Spleen (tissue), 11 donors: ENCODE results near the gene ATG4D. TPM values are rescaled to one million over a fixed set of nuclear protein-coding genes. Genes with fewer than 3 reads are reported as not detected.

ENCODE experiments used
- DNase-seq: peaks from one replicate; pipeline ENCODE4 v3.0.0-alpha.2; 2020
- H3K27ac ChIP-seq, 8 donors: fragments of 200-600 bp; sonication (generic) in 7 of 8; 1 replicate in 4 of 8; 2 replicates in 4 of 8; pipeline versions ENCODE4 v1.5.0 to v1.8.0; 2016 to 2021; ENCODE audit warnings: inconsistent platforms in 4 of 8, mild to moderate bottlenecking in 4 of 8, moderate library complexity in 1 of 8
- H3K27me3 ChIP-seq, 7 donors: fragments of 200-600 bp; sonication (generic) in 6 of 7; replicated peaks in 1 of 7; 1 replicate in 4 of 7; 2 replicates in 3 of 7; pipeline versions ENCODE4 v1.5.0 to v1.8.0; 2016 to 2021; ENCODE audit warnings: inconsistent platforms in 3 of 7, mild to moderate bottlenecking in 1 of 7
- H3K36me3 ChIP-seq, 6 donors: fragments of 200-600 bp; sonication (generic) in 5 of 6; 1 replicate in 4 of 6; 2 replicates in 2 of 6; pipeline versions ENCODE4 v1.5.0 to v1.8.0; 2016 to 2021; ENCODE audit warnings: inconsistent platforms in 2 of 6
- H3K4me1 ChIP-seq, 6 donors: fragments of 200-600 bp; sonication (generic) in 5 of 6; 1 replicate in 3 of 6; 2 replicates in 3 of 6; pipeline versions ENCODE4 v1.5.0 to v1.8.0; 2016 to 2021; ENCODE audit warnings: inconsistent platforms in 3 of 6
- H3K4me3 ChIP-seq, 8 donors: fragments of 200-600 bp; sonication (generic) in 7 of 8; 1 replicate in 4 of 8; 2 replicates in 4 of 8; pipeline versions ENCODE4 v1.5.0 to v1.8.0; 2016 to 2021; ENCODE audit warnings: inconsistent platforms in 4 of 8, mild to moderate bottlenecking in 4 of 8, moderate library complexity in 2 of 8
- H3K9me3 ChIP-seq, 8 donors: fragments of 200-600 bp; sonication (generic) in 7 of 8; 1 replicate in 4 of 8; 2 replicates in 4 of 8; pipeline versions ENCODE4 v1.5.0 to v1.8.0; 2016 to 2021; ENCODE audit warnings: inconsistent platforms in 4 of 8
- CTCF ChIP-seq, 11 experiments: fragments of 200-600 bp in 7 of 11; fragments of 450-650 bp in 4 of 11; sonication (generic) in 4 of 11; IDR thresholded peaks in 8 of 11; conservative IDR thresholded peaks in 3 of 11; 1 replicate in 7 of 11; 2 replicates in 4 of 11; pipeline versions ENCODE4 v1.4.0 to v1.8.0; 2016 to 2021; ENCODE audit warnings: antibody characterized with exemption in 11 of 11, inconsistent platforms in 4 of 11, mild to moderate bottlenecking in 1 of 11
- POLR2A ChIP-seq, 3 donors: fragments of 450-650 bp; IDR thresholded peaks; one replicate each; pipeline ENCODE4 v1.5.1; 2017; ENCODE audit warnings: antibody characterized with exemption in 3 of 3, mild to moderate bottlenecking in 1 of 3
- POLR2AphosphoS5 ChIP-seq, 3 donors: sonication (generic); formaldehyde crosslinking; IDR thresholded peaks; one replicate each; pipeline ENCODE4 v1.5.1; 2017; ENCODE audit warnings: antibody characterized with exemption in 3 of 3
- WGBS, 5 donors: extraction: QIAGEN DNeasy Blood & Tissue Kit in 3 of 5; methylation state at CpG; one replicate each; pipeline versions ENCODE4 v1.1.5 to v1.1.7; 2013 to 2018; 5-methylcytosine and 5-hydroxymethylcytosine counted together
- intact Hi-C: fragments of 100-400 bp; cut with DNase I; formaldehyde crosslinking; loops from one replicate; pipeline ENCODE4 v1.15.0; 2023; ENCODE audit warnings: low total_unique reads
- polyA plus RNA-seq, 3 donors: library from polyadenylated mRNA; stranded (reverse); fragments of 200-250 nt; gene quantifications; one replicate each; pipeline ENCODE4 v1.2.1, GENCODE V29; 2013
- total RNA-seq, 7 donors: library from RNA; depleted of rRNA in 3 of 7; stranded (reverse); fragments of >200 nt in 3 of 7; fragmentation: NEBNext Ultra II Directional in 4 of 7; extraction: Animal tissue kit (Norgen Biotek cat#: 25700) in 4 of 7; gene quantifications; one replicate each; pipeline versions ENCODE4 v1.1.0 to v1.2.1, GENCODE V29; 2016 to 2021
- donor health status: healthy with polysubstance abuse.
- donor health status: DM: no; HTN: no; CAD: no; lungs with moderate emphysema.
- donor health status: DM: no; HTN: no; CAD: no.
- donor health status: Bipolar disorder and iron deficiency.
- donor health status: healthy.
- donor health status: DM: no; HTN: no; CAD: no.
- donor health status: DM: yes; HTN: yes; CAD: no.

Gene ATG4D
- total and polyA plus RNA-seq, 10 donors: 18.2 to 40.5 (median 32.1) TPM

GRCh38 chr19:10583036-10583776 is 39.5 kb downstream of the ATG4D start:
- no peak for DNase-seq
- Histone ChIP-seq H3K27ac (no peak overlapping the region), H3K36me3 (no peaks in the 10 kb centered on the region), H3K4me3 (no peak overlapping the region), H3K27me3 (peaks cover 0 to 8% (median 0%) of the 10 kb centered on the region in 7 donors), H3K4me1 (peaks cover 0 to 36% (median 13%) of the 10 kb centered on the region in 6 donors), H3K9me3 (no peaks in the 10 kb centered on the region)
- 81 to 91% (median 85%) methylated on average over 9 of the region's 9 CpGs for WGBS, 5 donors
- TF ChIP-seq POLR2A (IDR thresholded peaks at IDR 0.05): no peak
- TF ChIP-seq CTCF (IDR thresholded peaks at IDR 0.05 in 8 of 11, conservative IDR thresholded peaks at IDR 0.05 in 3 of 11): no peak
- TF ChIP-seq POLR2AphosphoS5 (IDR thresholded peaks at IDR 0.05): no peak
- intact Hi-C loops: loop anchor here (5.0 kb wide), 1 partner anchor 114 kb away; no protein-coding TSS in a partner anchor

- WGBS, 5 donors: 90 to 97% (median 95%) methylated on average over 6 of the region's 6 CpGs
- Histone ChIP-seq H3K27ac (no peak overlapping the region), H3K36me3 (no peaks in the 10 kb centered on the region), H3K4me3 (no peak overlapping the region), H3K9me3 (no peaks in the 10 kb centered on the region), H3K4me1 (peaks cover 0 to 34% (median 5%) of the 10 kb centered on the region in 6 donors), H3K27me3 (peaks cover 0 to 16% (median 0%) of the 10 kb centered on the region in 7 donors)
- DNase-seq: no peak
- no peak for TF ChIP-seq CTCF (IDR thresholded peaks at IDR 0.05 in 8 of 11, conservative IDR thresholded peaks at IDR 0.05 in 3 of 11)
- TF ChIP-seq POLR2AphosphoS5 (IDR thresholded peaks at IDR 0.05): no peak
- no peak for TF ChIP-seq POLR2A (IDR thresholded peaks at IDR 0.05)
- intact Hi-C loops: no loop called here
Measured at GRCh38 chr19:10586396-10586795, 42.7 kb downstream of the ATG4D start.

GRCh38 chr19:10587022-10587838 is 43.5 kb downstream of the ATG4D start, which contains the start of gene AP1M2:
AP1M2 (minus strand) TSS chr19:10587312; CDS start chr19:10587231, 81 bp downstream.
- Histone ChIP-seq H3K36me3 (no peaks in the 10 kb centered on the region), H3K4me1 (peaks cover 0 to 35% (median 5%) of the 10 kb centered on the region in 6 donors), H3K9me3 (no peaks in the 10 kb centered on the region), H3K4me3 (no peak within 1 kb of the TSS), H3K27me3 (peaks cover 0 to 16% (median 0%) of the 10 kb centered on the region in 7 donors), H3K27ac (no peak within 1 kb of the TSS)
- no peak for DNase-seq
- no peak for TF ChIP-seq CTCF (IDR thresholded peaks at IDR 0.05 in 8 of 11, conservative IDR thresholded peaks at IDR 0.05 in 3 of 11)
- no peak for TF ChIP-seq POLR2A (IDR thresholded peaks at IDR 0.05)
- TF ChIP-seq POLR2AphosphoS5 (IDR thresholded peaks at IDR 0.05): no peak
- intact Hi-C loops: no loop called here
- WGBS, 5 donors: 31 to 38% (median 34%) methylated on average over 13 to 35 of the region's 35 CpGs

- no peak overlapping the region for H3K4me3 ChIP-seq
- TF ChIP-seq CTCF (IDR thresholded peaks at IDR 0.05 in 8 of 11, conservative IDR thresholded peaks at IDR 0.05 in 3 of 11): no peak
- no peak for TF ChIP-seq POLR2AphosphoS5 (IDR thresholded peaks at IDR 0.05)
- no peak for TF ChIP-seq POLR2A (IDR thresholded peaks at IDR 0.05)
- peaks cover 0 to 40% (median 6%) of the 10 kb centered on the region in 6 donors for H3K4me1 ChIP-seq
- intact Hi-C loops: no loop called here
- no peaks in the 10 kb centered on the region for H3K9me3 ChIP-seq
- H3K27me3 ChIP-seq: peaks cover 0 to 16% (median 0%) of the 10 kb centered on the region in 7 donors
- no peak for DNase-seq
- no peaks in the 10 kb centered on the region for H3K36me3 ChIP-seq
- WGBS, 5 donors: 88 to 97% (median 90%) methylated on average over 2 of the region's 2 CpGs
- H3K27ac ChIP-seq: no peak overlapping the region
Measured at GRCh38 chr19:10587839-10588150, 44.1 kb downstream of the ATG4D start.
